ENCODE data around the gene LARGE1.

The LARGE1 gene

DNA sequence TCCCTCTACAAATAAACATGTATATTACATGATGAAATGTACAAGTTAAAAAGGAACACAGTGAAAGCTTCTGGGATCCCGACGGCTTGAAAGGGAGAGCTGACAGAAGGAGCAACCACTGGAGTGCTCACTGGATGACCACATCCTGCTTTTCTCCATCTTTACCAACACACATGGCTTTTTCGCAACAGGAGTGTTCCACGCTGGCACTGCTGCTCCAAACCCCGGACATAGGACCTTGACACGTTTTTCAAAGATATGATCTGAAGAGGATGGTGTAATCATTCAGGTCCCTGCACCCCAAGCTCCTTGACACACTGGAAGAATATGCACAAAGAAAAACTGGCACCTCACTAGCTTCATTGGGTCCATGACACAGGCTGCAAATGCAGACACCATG lies 121.9 kb downstream of the LARGE1 start:
- no peaks in the 10 kb centered on the region for H3K27me3 ChIP-seq (ENCODE audit: insufficient read depth, low read length)
- no peaks in the 10 kb centered on the region for H3F3A ChIP-seq (ENCODE audit: insufficient read depth, low read length)
- H3K79me2 ChIP-seq (ENCODE audit: insufficient read depth, low read length), result no peaks in the 10 kb centered on the region
- no peak overlapping the region for H2AFZ ChIP-seq (ENCODE audit: low read length)
- no peak overlapping the region for H3K4me3 ChIP-seq (ENCODE audit: low read depth, low read length, poor library complexity, severe bottlenecking)
- no peak overlapping the region for H3K4me2 ChIP-seq (ENCODE audit: low read length)
- H3K9me3 ChIP-seq (ENCODE audit: low read length), result no peaks in the 10 kb centered on the region
- H3K9me2 ChIP-seq (ENCODE audit: low read depth, low read length), result no peaks in the 10 kb centered on the region
- TF ChIP-seq EZH2 (IDR thresholded peaks at IDR 0.05; ENCODE audit: borderline replicate concordance, low read length), result no peak
- TF ChIP-seq, protein P1, sequence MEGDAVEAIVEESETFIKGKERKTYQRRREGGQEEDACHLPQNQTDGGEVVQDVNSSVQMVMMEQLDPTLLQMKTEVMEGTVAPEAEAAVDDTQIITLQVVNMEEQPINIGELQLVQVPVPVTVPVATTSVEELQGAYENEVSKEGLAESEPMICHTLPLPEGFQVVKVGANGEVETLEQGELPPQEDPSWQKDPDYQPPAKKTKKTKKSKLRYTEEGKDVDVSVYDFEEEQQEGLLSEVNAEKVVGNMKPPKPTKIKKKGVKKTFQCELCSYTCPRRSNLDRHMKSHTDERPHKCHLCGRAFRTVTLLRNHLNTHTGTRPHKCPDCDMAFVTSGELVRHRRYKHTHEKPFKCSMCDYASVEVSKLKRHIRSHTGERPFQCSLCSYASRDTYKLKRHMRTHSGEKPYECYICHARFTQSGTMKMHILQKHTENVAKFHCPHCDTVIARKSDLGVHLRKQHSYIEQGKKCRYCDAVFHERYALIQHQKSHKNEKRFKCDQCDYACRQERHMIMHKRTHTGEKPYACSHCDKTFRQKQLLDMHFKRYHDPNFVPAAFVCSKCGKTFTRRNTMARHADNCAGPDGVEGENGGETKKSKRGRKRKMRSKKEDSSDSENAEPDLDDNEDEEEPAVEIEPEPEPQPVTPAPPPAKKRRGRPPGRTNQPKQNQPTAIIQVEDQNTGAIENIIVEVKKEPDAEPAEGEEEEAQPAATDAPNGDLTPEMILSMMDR (IDR thresholded peaks at IDR 0.05; ENCODE audit: low read length), result no peak
- no peaks in the 10 kb centered on the region for H4K20me1 ChIP-seq (ENCODE audit: insufficient read depth, low read length)
- no peak overlapping the region for H3K27ac ChIP-seq (ENCODE audit: low read depth, low read length, poor library complexity, severe bottlenecking)
- no peaks in the 10 kb centered on the region for H3K4me1 ChIP-seq (ENCODE audit: insufficient read depth, low read length, severe bottlenecking)
- no peak overlapping the region for H3K9ac ChIP-seq (ENCODE audit: low read length)
- H3K36me3 ChIP-seq (ENCODE audit: insufficient read depth, low read length), result no peaks in the 10 kb centered on the region

DNA sequence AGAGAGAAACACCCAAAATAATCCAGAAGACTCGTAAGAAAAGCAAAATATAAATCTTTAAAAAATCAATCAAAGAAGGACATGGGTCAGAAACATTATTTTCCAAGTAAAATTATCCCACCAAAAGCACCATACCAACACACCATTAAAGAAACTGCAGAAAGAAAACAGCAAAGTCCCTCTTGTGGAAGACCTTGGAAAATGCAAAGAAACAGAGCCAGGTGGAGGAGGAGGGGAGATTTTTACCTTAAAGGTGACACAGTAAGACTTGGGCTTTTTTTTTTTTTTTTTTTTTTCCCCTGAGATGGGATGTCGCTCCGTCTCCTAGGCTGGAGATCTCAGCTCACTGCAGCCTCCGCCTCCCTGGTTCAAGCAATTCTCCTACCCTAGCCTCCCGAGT lies 123.8 kb downstream of the LARGE1 start:
- no peak overlapping the region for H2AFZ ChIP-seq (ENCODE audit: low read length)
- no peak for TF ChIP-seq EZH2 (IDR thresholded peaks at IDR 0.05; ENCODE audit: borderline replicate concordance, low read length)
- TF ChIP-seq, protein P1 (IDR thresholded peaks at IDR 0.05; ENCODE audit: low read length), result no peak
- H3K4me3 ChIP-seq (ENCODE audit: low read depth, low read length, poor library complexity, severe bottlenecking), result no peak overlapping the region
- H3K4me2 ChIP-seq (ENCODE audit: low read length), result no peak overlapping the region
- no peaks in the 10 kb centered on the region for H3F3A ChIP-seq (ENCODE audit: insufficient read depth, low read length)
- no peaks in the 10 kb centered on the region for H3K9me3 ChIP-seq (ENCODE audit: low read length)
- H3K27ac ChIP-seq (ENCODE audit: low read depth, low read length, poor library complexity, severe bottlenecking), result no peak overlapping the region
- H4K20me1 ChIP-seq (ENCODE audit: insufficient read depth, low read length), result no peaks in the 10 kb centered on the region
- no peaks in the 10 kb centered on the region for H3K36me3 ChIP-seq (ENCODE audit: insufficient read depth, low read length)
- H3K79me2 ChIP-seq (ENCODE audit: insufficient read depth, low read length), result no peaks in the 10 kb centered on the region
- no peaks in the 10 kb centered on the region for H3K27me3 ChIP-seq (ENCODE audit: insufficient read depth, low read length)
- H3K9me2 ChIP-seq (ENCODE audit: low read depth, low read length), result no peaks in the 10 kb centered on the region
- no peak overlapping the region for H3K9ac ChIP-seq (ENCODE audit: low read length)
- H3K4me1 ChIP-seq (ENCODE audit: insufficient read depth, low read length, severe bottlenecking), result no peaks in the 10 kb centered on the region

DNA sequence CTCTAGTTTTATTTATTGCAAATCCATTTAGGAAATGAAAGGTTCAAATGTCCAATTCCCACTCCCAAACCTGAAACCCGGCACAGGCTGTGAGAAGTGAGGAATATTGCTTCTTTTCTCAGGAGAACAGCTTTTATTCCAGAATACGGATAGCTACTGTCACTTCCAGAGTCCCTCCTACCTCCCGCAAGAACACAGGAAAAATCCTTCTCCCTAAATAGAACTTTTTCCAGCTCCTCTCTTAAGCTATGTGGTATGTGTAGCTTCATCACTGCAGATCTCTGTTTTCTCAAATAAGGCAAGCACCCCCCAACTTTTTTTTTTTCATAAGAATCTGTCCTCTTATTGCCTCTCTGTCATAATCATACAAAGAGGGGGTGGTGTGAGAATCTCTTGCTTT lies 126.8 kb downstream of the LARGE1 start:
- no peaks in the 10 kb centered on the region for H3K4me1 ChIP-seq (ENCODE audit: insufficient read depth, low read length, severe bottlenecking)
- no peaks in the 10 kb centered on the region for H3F3A ChIP-seq (ENCODE audit: insufficient read depth, low read length)
- no peaks in the 10 kb centered on the region for H3K36me3 ChIP-seq (ENCODE audit: insufficient read depth, low read length)
- TF ChIP-seq, protein P1 (IDR thresholded peaks at IDR 0.05; ENCODE audit: low read length), result no peak
- TF ChIP-seq EZH2 (IDR thresholded peaks at IDR 0.05; ENCODE audit: borderline replicate concordance, low read length), result no peak
- H3K79me2 ChIP-seq (ENCODE audit: insufficient read depth, low read length), result no peaks in the 10 kb centered on the region
- peaks cover 13% of the 10 kb centered on the region; the same call in 1 of the 2 replicates for H3K9me3 ChIP-seq (ENCODE audit: low read length)
- no peaks in the 10 kb centered on the region for H3K9me2 ChIP-seq (ENCODE audit: low read depth, low read length)
- H4K20me1 ChIP-seq (ENCODE audit: insufficient read depth, low read length), result no peaks in the 10 kb centered on the region
- no peak overlapping the region for H3K4me2 ChIP-seq (ENCODE audit: low read length)
- H3K27ac ChIP-seq (ENCODE audit: low read depth, low read length, poor library complexity, severe bottlenecking), result no peak overlapping the region
- H2AFZ ChIP-seq (ENCODE audit: low read length), result no peak overlapping the region
- no peak overlapping the region for H3K4me3 ChIP-seq (ENCODE audit: low read depth, low read length, poor library complexity, severe bottlenecking)
- H3K27me3 ChIP-seq (ENCODE audit: insufficient read depth, low read length), result no peaks in the 10 kb centered on the region
- no peak overlapping the region for H3K9ac ChIP-seq (ENCODE audit: low read length)
